Esophagus muscularis mucosa (tissue), 4 donors: Measurements from ENCODE around the gene RALGDS. TPM values are rescaled to one million over a fixed set of nuclear protein-coding genes. Genes with fewer than 3 reads are reported as not detected.

Experiments
- DNase-seq: peaks from one replicate; pipeline ENCODE4 v3.0.0-alpha.2; 2017; ENCODE audit errors: extremely low spot score
- H3K27ac ChIP-seq, 4 donors: fragments of 200-600 bp; sonication (generic); replicated peaks in 1 of 4; 1 replicate in 3 of 4; 2 replicates in 1 of 4; pipeline ENCODE4 v1.5.1; 2016 to 2019; ENCODE audit warnings: mild to moderate bottlenecking in 1 of 4
- H3K27me3 ChIP-seq, 4 donors: fragments of 200-600 bp; sonication (generic); one replicate each; pipeline versions ENCODE4 v1.5.1 to v1.6.0; 2016 to 2019
- H3K36me3 ChIP-seq, 4 donors: fragments of 200-600 bp; sonication (generic); one replicate each; pipeline ENCODE4 v1.5.1; 2016 to 2019
- H3K4me1 ChIP-seq, 4 donors: fragments of 200-600 bp; sonication (generic); one replicate each; pipeline ENCODE4 v1.5.1; 2016 to 2019
- H3K4me3 ChIP-seq, 4 donors: fragments of 200-600 bp; sonication (generic); 1 replicate in 2 of 4; 2 replicates in 2 of 4; pipeline ENCODE4 v1.5.1; 2016 to 2019; ENCODE audit warnings: mild to moderate bottlenecking in 4 of 4, moderate library complexity in 1 of 4
- H3K9me3 ChIP-seq, 4 donors: fragments of 200-600 bp; sonication (generic); 1 replicate in 3 of 4; 2 replicates in 1 of 4; pipeline ENCODE4 v1.5.1; 2016 to 2019
- EP300 ChIP-seq: sonication (generic); formaldehyde crosslinking; IDR thresholded peaks from one replicate; pipeline ENCODE4 v1.6.1; 2017; ENCODE audit warnings: antibody characterized with exemption
- POLR2A ChIP-seq: fragments of 450-650 bp; IDR thresholded peaks from one replicate; pipeline ENCODE4 v1.6.1; 2017; ENCODE audit warnings: antibody characterized with exemption, moderate library complexity, mild to moderate bottlenecking, low read depth
- POLR2AphosphoS5 ChIP-seq, 2 donors: sonication (generic); formaldehyde crosslinking; IDR thresholded peaks; one replicate each; pipeline ENCODE4 v1.6.1; 2017; ENCODE audit warnings: antibody characterized with exemption in 2 of 2
- WGBS: methylation state at CpG from one replicate; pipeline ENCODE4 v1.1.5; 2018; 5-methylcytosine and 5-hydroxymethylcytosine counted together
- intact Hi-C: fragments of 100-400 bp; cut with DNase I; formaldehyde crosslinking; loops from one replicate; pipeline ENCODE4 v1.15.1; 2023
- total RNA-seq, 4 donors: library from RNA; depleted of rRNA; stranded (reverse); fragments of >200 nt; gene quantifications; one replicate each; pipeline versions ENCODE4 v1.1.0 to v1.2.1, GENCODE V29; 2016
- TF ChIP-seq, protein P1 (sequence below), 3 experiments: fragments of 200-600 bp in 2 of 3; fragments of 450-650 bp in 1 of 3; sonication (generic) in 2 of 3; IDR thresholded peaks; one replicate each; pipeline ENCODE4 v1.5.1; 2017 to 2019; ENCODE audit warnings: antibody characterized with exemption in 3 of 3, mild to moderate bottlenecking in 2 of 3, moderate library complexity in 1 of 3

The RALGDS gene
- total RNA-seq, 4 donors from 2014 or later: 48.6 to 67.4 (median 54.8) TPM

DNA sequence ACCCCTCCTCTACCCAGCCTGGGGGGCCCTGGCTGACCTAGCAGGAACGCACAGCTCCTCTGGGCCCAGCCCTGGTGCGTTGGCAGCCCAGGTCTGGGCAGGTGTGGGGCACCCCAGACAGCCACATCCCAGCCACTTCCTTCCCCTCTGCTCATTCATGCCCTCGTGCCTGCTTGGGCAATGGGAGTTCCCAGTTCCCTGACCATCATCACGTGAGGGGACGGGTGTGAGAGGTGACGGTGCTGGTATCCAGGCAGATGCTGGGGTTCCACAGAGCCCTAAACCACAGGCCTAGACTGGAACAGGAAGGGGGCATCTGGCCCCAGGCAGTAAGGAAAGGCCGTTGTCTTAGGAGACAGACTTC lies 8.4 kb downstream of the RALGDS start:
- no peak overlapping the region for H3K4me3 ChIP-seq
- H3K36me3 ChIP-seq: peaks cover 25 to 46% (median 43%) of the 10 kb centered on the region in 4 donors
- intact Hi-C loops: no loop called here
- 70% methylated on average over 2 of the region's 7 CpGs for WGBS
- no peak for DNase-seq
- no peaks in the 10 kb centered on the region for H3K27me3 ChIP-seq
- peaks cover 57 to 63% (median 60%) of the 10 kb centered on the region in 4 donors for H3K4me1 ChIP-seq
- H3K9me3 ChIP-seq: no peaks in the 10 kb centered on the region
- peak overlapping the region; percentile 75 to 81 (median 77) for H3K27ac ChIP-seq
- TF ChIP-seq, protein P1, sequence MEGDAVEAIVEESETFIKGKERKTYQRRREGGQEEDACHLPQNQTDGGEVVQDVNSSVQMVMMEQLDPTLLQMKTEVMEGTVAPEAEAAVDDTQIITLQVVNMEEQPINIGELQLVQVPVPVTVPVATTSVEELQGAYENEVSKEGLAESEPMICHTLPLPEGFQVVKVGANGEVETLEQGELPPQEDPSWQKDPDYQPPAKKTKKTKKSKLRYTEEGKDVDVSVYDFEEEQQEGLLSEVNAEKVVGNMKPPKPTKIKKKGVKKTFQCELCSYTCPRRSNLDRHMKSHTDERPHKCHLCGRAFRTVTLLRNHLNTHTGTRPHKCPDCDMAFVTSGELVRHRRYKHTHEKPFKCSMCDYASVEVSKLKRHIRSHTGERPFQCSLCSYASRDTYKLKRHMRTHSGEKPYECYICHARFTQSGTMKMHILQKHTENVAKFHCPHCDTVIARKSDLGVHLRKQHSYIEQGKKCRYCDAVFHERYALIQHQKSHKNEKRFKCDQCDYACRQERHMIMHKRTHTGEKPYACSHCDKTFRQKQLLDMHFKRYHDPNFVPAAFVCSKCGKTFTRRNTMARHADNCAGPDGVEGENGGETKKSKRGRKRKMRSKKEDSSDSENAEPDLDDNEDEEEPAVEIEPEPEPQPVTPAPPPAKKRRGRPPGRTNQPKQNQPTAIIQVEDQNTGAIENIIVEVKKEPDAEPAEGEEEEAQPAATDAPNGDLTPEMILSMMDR (IDR thresholded peaks at IDR 0.05): no peak
- TF ChIP-seq POLR2AphosphoS5 (IDR thresholded peaks at IDR 0.05): peak in 1 of 2 donors; percentile 27

DNA sequence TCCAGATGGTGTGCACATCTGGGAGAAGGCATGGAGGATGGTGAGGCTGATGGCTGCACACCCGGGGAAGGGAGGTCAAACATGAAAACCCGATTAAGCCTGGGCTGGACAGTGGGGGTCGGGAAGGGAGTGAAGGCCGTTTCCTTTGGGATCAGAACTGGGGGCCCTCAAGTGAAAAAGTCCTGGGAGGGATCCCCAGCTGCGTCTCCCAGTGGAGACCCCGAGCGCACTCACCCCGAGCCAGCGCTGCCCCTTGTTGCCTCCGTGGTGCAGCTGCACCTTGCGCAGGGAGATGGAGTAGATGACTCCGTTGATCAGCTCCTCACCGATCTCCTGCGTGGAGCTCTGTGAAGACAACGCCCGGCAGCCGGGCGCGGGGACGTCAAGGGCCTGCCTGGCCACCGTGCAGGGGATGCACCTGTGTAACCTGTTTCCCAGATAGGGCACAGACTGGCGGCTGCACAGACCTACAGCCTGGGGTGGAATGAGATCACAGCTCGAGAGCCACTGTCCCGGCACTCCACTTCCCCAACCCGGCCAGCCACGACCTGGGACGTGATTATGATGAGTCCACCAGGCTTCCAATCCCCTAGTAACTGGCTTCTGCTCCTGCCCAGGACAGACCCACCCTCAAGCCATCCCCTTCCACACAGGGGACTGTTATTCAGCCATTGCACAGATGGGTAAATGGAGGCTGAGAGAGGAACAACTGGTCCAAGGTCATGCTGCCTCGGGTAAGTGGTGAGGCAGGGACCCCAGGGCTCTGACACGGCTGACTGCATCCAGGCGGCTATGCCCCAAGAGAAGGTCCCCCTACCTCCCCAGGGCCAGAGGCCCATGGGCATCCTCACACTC lies 9.0 kb downstream of the RALGDS start:
- Histone ChIP-seq H3K9me3 (no peaks in the 10 kb centered on the region), H3K4me1 (peaks cover 51 to 57% (median 54%) of the 10 kb centered on the region in 4 donors), H3K4me3 (no peak overlapping the region), H3K36me3 (peaks cover 31 to 52% (median 49%) of the 10 kb centered on the region in 4 donors), H3K27ac (peak overlapping the region; percentile 75 to 81 (median 77)), H3K27me3 (no peaks in the 10 kb centered on the region)
- intact Hi-C loops: no loop called here
- no peak for DNase-seq
- TF ChIP-seq POLR2A: no peak
- TF ChIP-seq, protein P1 (IDR thresholded peaks at IDR 0.05): no peak
- TF ChIP-seq POLR2AphosphoS5 (IDR thresholded peaks at IDR 0.05): no peak
- TF ChIP-seq EP300: no peak
- 86% methylated on average over 30 of the region's 30 CpGs for WGBS

DNA sequence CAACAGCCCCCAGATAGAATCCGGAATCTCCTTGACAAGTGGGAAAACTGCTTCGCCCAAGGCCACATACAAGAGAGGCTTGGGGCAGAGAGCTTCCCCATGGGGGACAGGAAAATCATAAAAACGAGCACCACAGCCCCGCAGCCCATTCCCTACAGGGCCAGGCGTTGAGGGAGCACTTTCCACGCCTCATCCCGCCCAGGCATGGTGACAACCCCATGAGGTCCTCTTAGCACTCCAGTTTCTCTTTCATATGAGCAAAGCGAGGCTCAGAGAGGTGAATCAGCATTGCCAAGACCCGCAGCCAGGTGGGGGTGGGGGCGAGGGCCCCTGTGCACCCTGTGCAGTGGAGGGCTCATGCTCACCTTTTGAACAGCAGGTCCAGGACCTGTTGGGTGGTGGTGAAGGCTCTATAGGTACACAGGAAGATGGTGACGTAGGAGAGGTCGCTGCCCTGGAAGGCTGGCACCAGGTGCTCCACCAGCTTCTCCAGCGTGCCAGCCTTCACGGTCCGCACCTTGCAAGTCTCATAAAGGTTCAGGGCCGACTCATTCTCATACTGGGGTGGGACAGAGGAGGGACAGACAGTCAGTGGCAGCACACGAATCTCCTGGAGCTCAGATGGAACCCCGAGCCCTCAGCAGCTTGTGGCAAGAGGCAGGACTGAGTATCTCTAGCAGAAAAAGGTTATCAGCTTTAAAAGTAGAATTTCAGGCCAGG lies 10.9 kb downstream of the RALGDS start:
- peaks cover 45 to 71% (median 66%) of the 10 kb centered on the region in 4 donors for H3K36me3 ChIP-seq
- no peak for TF ChIP-seq EP300
- TF ChIP-seq, protein P1 (IDR thresholded peaks at IDR 0.05): no peak
- TF ChIP-seq POLR2A: no peak
- TF ChIP-seq POLR2AphosphoS5 (IDR thresholded peaks at IDR 0.05): no peak
- no peaks in the 10 kb centered on the region for H3K9me3 ChIP-seq
- no peak overlapping the region for H3K27ac ChIP-seq
- intact Hi-C loops: loop anchor here (10.0 kb wide), 1 partner anchor 225 kb away; the partner anchor contains the start of gene SURF6
- H3K4me3 ChIP-seq: no peak overlapping the region
- H3K4me1 ChIP-seq: peaks cover 31 to 37% (median 35%) of the 10 kb centered on the region in 4 donors
- WGBS: 94% methylated on average over 17 of the region's 18 CpGs
- DNase-seq: no peak
- H3K27me3 ChIP-seq: no peaks in the 10 kb centered on the region

DNA sequence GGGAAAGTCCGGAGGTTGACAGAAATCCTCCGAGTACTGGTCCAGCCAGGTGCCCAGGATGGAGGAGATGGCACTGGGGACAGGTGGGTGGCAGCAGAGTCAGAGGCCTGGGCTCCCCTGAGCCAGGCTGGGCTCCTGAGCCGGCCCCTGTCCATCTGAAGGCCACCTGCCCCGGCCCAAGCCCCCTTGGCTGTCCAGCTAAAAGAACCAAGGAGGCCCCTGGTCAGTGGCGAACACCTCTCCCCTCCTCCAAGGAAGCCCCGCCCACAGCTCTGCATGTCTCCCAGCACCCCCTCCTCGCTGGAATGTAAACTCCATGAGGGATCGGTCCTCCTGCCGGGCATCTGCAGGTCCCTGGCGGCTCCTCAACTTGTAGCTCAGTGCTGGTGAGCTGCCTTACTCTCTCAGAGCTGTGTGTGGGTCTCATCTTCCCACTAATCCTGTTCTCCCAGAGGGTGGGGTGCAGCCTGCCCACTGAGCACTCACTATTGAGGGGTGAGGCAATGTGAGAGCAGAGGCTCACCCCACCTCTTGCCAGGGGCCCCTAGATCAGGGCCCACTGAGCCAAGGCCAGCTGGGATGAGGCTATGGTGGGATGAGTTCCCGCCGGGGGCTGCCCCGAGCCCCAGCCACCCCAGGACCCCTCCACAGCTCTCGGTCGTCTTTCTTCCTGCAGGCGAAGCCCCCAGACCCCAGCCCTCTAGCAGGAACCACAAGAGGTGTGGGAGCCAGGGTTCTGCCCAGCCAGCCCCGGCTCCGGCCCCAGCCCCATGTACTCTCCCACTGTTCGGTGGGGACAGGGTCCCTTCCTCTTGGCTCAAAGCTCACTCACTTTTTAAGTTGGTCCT lies 12.0 kb downstream of the RALGDS start:
- DNase-seq: no peak
- Histone ChIP-seq H3K4me3 (no peak overlapping the region), H3K36me3 (peaks cover 53 to 82% (median 77%) of the 10 kb centered on the region in 4 donors), H3K9me3 (no peaks in the 10 kb centered on the region), H3K4me1 (peaks cover 21 to 26% (median 24%) of the 10 kb centered on the region in 4 donors), H3K27ac (no peak overlapping the region), H3K27me3 (no peaks in the 10 kb centered on the region)
- TF ChIP-seq EP300: no peak
- no peak for TF ChIP-seq POLR2AphosphoS5 (IDR thresholded peaks at IDR 0.05)
- TF ChIP-seq, protein P1 (IDR thresholded peaks at IDR 0.05): no peak
- no peak for TF ChIP-seq POLR2A
- intact Hi-C loops: loop anchor here (10.0 kb wide), 1 partner anchor 226 kb away; the partner anchor contains the start of gene SURF6
- WGBS: 94% methylated on average over 18 of the region's 19 CpGs
